Measurements from ENCODE around the gene DTNA.
"Not testable (repeated sequence)": the region's sequence is repeated elsewhere in the genome, so short reads cannot be mapped to it uniquely, and the experiment has no call there.

DTNA gene

GRCh38 chr18:34709750-34710441 lies at the start of gene DTNA:
Gene DTNA (plus strand): TSS chr18:34710298. CDS start chr18:34755977, 45,679 bp downstream.
- DNase-seq, result no peak

DNA sequence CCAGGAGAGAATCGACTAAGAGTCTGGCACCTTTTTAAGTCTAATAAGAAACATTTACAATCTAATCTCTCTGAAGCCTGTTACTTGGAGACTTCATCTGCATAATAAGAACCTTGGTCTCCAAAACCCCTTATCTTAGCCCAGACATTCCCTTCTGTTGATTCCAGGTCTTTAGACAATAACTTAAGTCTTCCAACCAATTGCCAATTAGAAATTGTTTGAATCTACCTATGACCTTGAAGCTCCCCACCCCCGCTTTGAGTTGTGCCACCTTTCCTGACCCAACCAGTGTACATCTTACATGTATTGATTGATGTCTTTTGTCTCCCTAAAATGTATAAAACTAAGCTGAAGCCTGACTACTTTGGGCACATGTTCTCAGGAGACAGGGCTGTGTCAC lies 49.5 kb upstream of the DTNA start:
- DNase-seq, result no peak

GRCh38 chr18:34661464-34662087 lies 48.5 kb upstream of the DTNA start:
- no peak for DNase-seq

DNA sequence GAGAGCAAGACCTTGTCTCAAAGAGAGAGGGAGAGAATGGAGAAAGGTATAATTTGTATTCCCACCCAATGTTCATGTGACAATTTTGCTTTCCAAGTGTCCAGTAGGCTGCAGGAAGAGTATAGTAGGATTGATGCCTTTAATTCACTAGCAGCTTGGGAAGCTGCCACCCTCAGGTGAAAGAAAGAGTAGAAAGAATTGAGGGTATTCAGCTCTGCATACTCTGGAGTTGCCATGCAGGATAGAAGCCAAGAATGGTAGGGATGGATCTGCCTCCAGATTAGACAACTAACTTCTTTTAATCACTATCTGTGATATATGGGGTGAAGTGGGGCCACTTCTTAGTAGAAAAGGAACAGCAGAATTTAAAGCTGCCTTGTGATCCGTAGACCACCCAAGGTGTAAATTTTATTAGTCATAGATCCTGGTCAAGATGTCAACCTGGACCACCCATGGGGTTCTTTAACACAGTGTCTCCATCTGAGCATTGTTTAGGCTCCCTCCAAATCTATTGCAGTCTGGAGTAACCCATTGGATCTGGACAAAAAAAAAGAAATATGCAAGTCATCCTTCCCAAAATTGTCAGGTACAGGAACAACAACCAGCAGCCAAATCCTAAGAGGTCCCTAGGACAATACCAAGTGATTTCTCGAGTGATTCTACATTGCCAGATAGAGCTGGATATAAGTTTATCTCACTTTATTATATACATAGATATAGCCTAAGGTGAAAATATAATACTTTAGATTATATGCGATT lies 33.1 kb upstream of the DTNA start:
- no peak for DNase-seq

- not testable (repeated sequence) for DNase-seq
These were observed 20.3 kb upstream of the DTNA start for GRCh38 chr18:34689750-34690149.

DNA sequence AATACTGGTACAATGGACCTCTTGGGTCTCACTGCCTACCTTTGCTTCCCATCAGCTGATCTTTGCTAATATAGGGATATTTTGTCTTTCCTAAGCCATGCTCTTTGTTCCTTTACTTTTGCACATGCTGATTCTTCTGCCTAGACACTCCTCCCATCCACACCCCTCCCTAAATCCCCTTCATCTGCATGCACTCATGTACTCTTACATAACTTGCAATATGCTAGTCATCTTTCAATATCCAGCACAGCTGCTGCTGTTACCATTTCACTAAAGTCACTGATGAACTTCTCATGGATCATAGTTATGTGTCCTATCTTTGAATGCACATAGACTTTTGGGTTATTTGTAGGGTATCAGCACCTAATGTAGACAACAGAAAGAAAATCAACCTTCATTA lies 18.5 kb upstream of the DTNA start:
- DNase-seq, result no peak

DNA sequence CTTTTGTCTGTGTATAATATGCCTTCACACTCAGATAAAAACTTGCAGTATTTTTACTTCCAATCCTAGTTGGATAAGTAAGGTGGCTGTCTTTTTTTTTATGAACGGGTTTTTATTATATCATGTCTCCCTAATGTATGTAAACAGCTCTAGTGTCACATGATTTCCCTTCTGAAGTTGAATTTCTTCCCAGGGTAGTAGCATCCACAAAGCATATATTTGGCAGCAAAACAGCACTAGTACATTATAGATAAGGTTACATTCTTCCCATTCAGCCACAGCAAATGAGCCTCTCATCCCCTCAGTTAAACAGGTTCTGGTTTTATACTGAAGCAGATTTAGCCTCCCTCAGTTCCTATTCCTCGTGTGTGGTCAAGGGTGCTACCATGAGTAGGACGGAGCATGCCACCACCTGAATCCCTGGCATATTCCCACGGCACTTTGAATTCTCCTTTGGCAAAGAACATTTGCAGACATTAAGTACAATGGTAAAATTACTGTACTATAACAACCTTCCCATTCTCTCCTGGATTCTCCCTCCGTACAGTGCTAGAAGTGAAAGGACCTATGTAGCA lies 15.4 kb upstream of the DTNA start:
- DNase-seq, result no peak

GRCh38 chr18:34695310-34695709 lies 14.8 kb upstream of the DTNA start:
- no peak for DNase-seq

- no peak for DNase-seq
These were observed 13.4 kb upstream of the DTNA start for GRCh38 chr18:34696671-34697070.

GRCh38 chr18:34697233-34697632 lies 12.9 kb upstream of the DTNA start:
- no peak for DNase-seq

DNA sequence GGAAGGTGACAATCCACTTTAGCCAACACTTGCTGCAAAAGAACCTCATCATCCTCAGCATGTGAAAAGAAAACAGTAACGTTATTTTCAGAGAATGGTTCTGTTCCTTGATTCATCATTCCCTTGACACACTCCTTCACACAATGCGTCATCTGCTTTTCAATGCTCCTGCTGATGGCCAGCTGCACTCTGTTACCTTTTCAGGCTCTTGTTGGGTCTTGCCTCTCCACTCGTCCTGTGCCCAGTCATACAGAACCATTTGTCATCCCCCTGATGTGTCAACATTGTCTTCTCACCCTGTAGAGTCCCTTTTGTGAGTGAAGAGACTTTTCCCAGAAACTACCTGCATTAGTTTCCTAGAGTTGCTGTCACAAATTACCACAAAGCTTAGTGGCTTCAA lies 12.2 kb upstream of the DTNA start:
- peak; percentile 32 for DNase-seq

GRCh38 chr18:34701911-34702310 lies 8.2 kb upstream of the DTNA start:
- DNase-seq, result no peak

- DNase-seq, result no peak
These were observed 7.3 kb upstream of the DTNA start for GRCh38 chr18:34702814-34703213.

DNA sequence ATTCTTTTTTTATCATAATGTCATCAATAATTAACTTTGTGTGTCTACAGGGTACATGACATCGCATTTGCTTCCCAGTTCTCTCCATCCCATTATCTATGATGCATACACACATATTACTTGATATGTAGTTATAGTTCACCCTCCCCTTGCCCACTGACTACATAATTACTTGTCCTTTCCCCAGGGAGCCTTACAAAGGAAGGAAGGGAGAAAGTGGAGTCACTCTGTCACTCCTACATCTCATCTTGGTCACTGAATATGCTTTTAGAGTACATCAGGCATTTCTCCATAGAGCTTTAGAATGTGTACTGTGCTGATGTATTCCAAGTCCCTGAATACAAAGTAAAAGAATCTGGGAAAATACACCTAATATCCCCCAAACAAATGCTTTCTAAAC lies 6.0 kb upstream of the DTNA start:
- DNase-seq, result no peak

- DNase-seq, result no peak
These were observed 5.3 kb upstream of the DTNA start for GRCh38 chr18:34704823-34705222.

- no peak for DNase-seq
These were observed 2.4 kb upstream of the DTNA start for GRCh38 chr18:34707670-34708069.

DNA sequence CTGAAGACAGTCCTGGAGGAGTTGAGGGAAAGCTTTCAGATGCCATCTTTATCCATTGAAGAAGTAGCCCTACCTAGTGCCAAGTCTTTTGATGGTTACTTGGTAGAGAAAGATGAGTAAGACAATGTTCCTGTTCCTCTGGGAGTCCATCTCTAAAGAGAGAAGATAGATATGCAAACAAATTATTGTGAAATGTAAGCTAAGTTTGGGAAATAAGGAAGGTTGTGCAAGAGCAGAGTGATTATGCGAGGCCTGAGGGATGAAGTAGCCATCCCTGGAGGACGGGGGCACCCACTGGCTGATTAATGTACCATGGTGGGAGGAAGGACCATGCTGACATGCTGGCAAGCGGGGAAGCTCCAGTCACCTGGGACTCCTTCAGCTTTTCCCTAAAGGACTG lies 994 bp upstream of the DTNA start:
- DNase-seq, result no peak

GRCh38 chr18:34710458-34710914 lies 388 bp downstream of the DTNA start:
- no peak for DNase-seq

GRCh38 chr18:34710934-34711333 lies 836 bp downstream of the DTNA start:
- no peak for DNase-seq

GRCh38 chr18:34716111-34716510 lies 6.0 kb downstream of the DTNA start:
- DNase-seq, result not testable (repeated sequence)

DNA sequence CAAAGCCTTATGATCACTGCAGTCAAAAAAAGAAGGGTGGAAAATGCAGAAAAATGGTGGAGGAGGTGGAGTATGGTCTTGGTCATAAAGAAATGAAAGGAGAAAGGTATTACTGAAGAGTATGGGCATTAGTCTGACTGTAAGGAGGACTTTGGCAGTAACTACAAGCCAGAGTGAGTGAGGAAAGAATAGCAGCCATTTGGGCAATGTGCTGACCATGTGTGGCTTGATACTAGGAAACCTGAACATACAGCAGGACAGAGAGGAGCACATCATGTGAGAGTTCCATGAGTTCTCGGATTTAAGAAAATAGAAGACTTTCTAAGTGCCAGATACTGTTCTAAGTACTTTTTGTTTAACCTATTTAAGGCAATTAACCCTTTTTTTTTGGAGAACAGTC lies 8.5 kb downstream of the DTNA start:
- no peak for DNase-seq

DNA sequence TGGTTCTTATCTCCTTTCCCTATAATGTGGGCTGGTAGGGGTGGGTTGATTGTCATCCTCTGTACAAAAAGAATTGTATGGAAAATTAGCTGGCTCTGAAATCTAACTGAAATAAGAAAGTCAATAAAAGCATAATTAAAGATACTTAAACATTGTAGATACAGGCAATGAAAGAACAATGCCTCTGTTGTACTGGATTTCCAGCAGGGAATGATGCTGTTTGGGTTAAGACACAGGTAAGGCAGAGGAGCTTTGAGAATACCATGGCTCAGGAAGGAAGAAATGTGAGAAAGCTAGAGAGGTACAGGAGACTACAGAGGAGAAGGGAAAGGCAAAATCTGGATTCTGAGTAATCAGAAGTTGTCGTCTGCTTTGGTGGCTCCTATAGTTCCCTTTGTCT lies 10.1 kb downstream of the DTNA start:
- no peak for DNase-seq

GRCh38 chr18:34723143-34723542 lies 13.0 kb downstream of the DTNA start:
- no peak for DNase-seq

- DNase-seq, result not testable (repeated sequence)
These were observed 15.6 kb downstream of the DTNA start for GRCh38 chr18:34725737-34726136.

Measured in stimulated activated CD4-positive, alpha-beta T cell treated with anti-CD3 and anti-CD28 coated beads, Interleukin-1b, Interleukin-23, amount 100 ng/mL, for 48 hours (primary cell).